Measurements from ENCODE around the gene GPR37.

GPR37 gene, protein sequence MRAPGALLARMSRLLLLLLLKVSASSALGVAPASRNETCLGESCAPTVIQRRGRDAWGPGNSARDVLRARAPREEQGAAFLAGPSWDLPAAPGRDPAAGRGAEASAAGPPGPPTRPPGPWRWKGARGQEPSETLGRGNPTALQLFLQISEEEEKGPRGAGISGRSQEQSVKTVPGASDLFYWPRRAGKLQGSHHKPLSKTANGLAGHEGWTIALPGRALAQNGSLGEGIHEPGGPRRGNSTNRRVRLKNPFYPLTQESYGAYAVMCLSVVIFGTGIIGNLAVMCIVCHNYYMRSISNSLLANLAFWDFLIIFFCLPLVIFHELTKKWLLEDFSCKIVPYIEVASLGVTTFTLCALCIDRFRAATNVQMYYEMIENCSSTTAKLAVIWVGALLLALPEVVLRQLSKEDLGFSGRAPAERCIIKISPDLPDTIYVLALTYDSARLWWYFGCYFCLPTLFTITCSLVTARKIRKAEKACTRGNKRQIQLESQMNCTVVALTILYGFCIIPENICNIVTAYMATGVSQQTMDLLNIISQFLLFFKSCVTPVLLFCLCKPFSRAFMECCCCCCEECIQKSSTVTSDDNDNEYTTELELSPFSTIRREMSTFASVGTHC

GRCh38 chr7:124765401-124766352 is at the start of gene GPR37:
TSS of gene GPR37 (minus strand) at chr7:124765792. CDS start at chr7:124764976, 816 bp downstream.
- peak; percentile 19 for DNase-seq

- no peak for DNase-seq
Measured at GRCh38 chr7:124813994-124814798, 48.6 kb upstream of the GPR37 start.

- no peak for DNase-seq
Measured at GRCh38 chr7:124812764-124813163, 47.2 kb upstream of the GPR37 start.

GRCh38 chr7:124811341-124811740 is 45.7 kb upstream of the GPR37 start:
- DNase-seq: no peak

DNA sequence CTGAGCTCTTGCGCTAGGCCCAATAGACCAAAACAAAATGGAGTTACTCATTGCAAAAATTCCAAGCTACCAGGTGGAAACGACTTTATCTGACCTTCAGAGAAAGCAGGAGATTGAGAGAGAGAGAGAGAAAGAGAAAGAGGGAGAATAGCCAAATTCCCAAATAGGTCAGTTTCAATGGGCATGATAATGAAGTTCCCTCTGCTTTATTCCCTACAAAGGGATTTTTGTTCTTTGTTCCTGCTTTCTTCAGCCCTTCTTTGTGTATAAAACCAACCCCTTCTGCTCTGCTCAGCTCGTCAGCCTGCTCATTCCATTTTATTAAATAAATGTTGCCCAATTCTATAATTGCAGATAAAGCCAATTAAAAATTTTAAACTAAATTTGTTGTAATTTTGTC is 45.0 kb upstream of the GPR37 start:
- DNase-seq: no peak

DNA sequence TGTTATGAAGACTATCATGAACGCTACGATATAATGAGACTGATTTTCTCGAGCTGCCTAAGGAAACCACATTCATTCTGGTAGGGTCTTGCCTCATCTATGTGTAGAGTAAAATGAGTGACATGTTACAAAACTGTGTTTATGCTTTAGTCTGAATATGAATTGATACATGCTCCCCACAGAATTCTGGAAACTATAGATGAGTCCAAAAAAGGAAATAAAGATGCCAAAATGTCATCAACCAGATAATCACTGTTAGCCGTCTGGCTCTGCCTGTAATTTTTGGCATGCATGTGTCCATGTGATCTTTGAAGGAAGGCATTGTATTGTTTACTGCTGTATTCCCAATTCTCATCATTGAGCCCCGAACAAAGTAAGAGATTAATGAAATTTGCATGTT is 42.6 kb upstream of the GPR37 start:
- no peak for DNase-seq

- DNase-seq: no peak
Measured at GRCh38 chr7:124801330-124801895, 35.8 kb upstream of the GPR37 start.

DNA sequence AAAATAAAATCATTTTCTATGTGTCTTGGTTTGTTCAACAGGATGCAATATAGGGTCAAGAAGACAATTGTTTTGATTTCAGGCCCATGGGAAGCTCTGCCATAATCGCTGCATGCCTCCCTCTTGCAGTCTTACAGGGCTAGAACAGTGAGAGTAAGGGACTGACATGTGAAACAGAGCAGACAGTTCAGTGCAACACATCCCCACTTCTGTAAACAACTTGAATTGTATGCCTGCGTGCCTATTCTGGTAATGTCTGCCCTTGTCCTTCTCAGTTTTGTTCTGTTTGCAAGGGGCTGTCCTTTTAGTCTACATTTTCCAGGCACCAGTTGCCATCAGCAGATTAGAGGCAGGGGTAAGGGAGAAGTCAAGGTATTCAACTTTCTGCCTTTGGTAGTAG is 34.8 kb upstream of the GPR37 start:
- DNase-seq: no peak

GRCh38 chr7:124799448-124799847 is 33.9 kb upstream of the GPR37 start:
- DNase-seq: no peak

GRCh38 chr7:124796771-124797170 is 31.2 kb upstream of the GPR37 start:
- no peak for DNase-seq

DNA sequence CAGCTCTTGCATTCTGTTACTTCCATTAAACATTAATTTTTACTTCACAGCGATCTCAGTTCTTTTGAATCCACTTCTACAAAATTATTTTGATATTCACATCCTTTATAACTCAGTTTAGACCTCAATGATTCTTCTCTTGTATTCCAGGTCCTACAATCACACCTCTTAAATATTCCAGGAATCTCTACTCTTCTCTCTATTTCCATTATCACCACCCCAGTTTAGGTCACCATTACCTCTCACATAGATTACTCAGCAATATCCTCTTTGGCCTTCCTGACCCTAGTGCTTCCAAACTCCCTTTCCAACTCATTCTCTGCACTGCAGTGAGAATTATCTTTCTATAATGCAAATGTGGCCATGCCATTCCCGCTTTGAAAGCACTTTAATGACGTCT is 27.1 kb upstream of the GPR37 start:
- no peak for DNase-seq

DNA sequence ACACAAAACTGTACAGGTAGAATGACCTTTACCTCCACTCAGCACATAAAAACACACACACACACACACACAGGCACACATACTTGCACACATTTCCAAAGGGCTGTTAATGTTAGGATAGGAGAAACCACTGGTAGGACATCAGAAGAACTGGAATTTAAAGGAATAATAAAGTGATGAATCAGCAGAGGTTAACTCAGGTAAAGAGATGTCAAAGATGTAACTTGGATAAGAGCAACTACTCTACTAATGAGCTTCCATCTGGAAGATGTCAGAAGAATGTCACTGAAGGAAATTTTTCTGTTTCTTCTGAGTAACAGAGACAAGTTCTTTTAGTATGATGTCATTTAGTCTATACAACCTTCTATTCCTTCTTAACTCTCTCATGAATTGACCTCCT is 26.4 kb upstream of the GPR37 start:
- DNase-seq: no peak

- DNase-seq: no peak
Measured at GRCh38 chr7:124791426-124791825, 25.8 kb upstream of the GPR37 start.

- DNase-seq: no peak
Measured at GRCh38 chr7:124790645-124791044, 25.1 kb upstream of the GPR37 start.

DNA sequence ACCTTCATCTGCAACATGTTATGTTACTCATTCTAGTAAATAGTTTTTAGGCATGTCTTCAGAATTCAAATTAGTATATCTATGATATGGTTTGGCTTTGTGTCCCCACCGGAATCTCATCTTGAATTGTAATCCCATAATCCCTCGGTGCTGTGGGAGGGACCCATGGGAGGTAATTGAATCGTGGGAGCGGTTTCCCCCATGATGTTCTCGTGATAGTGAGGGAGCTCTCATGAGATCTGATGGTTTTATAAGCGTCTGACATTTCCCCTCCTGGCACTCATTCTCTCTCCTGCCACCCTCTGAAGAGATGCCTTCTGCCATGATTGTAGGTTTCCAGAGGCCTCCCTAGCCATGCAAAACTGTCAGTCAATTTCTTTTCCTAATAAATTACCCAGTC is 20.4 kb upstream of the GPR37 start:
- no peak for DNase-seq

DNA sequence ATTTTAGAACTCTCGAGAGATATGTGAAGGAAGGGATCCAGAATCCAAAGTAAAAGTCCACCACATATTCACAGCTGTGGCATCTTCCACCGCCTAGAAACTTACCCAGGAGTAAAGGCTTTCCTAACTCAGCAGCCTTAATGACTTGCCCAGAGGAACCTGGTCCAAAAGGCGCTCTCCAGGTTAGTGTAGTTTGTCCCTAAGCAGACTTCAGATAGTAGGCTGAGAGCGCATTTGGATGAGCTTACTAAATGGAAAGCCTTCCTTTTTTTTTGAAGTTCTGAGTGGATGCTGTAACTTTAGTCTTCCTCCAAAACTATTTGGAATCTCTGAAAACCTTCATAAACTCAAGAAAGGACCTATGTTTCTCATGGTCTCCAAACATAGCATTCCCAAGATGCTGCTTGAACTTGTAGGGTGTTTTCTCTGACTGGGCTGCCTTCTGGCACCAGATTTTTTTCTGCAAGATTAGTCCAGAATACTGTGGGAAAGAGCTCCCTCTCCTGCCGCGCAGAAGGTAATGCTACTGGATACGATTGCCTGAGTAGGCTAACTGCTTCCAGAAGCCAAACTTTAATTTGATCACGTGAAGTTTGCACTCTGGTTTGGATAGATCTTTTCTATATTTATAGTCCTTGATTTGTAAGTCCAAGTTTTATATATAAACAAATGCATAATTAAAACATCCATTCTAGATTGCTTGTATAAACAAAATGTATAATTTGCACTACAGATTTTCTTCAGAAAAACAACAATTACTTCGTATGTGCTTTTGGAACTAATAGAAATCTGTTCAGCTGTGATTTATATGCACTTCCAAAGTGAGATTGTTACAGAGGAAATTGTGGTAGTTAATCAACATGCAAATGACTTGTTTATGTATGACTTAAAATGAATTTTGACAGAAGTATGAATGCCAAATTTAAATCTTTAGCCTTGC is 19.6 kb upstream of the GPR37 start:
- DNase-seq: peak; percentile 22

DNA sequence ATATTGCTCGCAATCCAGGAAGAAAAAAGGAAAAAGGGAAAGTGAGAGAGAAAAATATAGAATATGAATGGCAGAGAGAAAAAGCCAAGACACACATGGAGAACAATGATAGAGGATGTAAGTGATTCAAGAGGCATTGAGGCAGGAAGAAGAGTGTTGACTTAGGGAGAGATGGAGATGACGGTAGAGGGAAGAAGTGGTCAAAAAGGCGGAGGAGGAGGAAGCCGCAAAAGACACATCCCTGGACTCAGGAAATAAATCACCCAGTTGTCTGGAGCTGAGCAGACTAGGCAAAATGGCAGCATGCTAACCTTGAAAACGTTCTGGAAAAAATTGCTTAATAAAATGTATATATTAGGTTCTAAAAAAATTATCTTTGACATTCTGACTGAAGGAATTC is 17.7 kb upstream of the GPR37 start:
- no peak for DNase-seq

DNA sequence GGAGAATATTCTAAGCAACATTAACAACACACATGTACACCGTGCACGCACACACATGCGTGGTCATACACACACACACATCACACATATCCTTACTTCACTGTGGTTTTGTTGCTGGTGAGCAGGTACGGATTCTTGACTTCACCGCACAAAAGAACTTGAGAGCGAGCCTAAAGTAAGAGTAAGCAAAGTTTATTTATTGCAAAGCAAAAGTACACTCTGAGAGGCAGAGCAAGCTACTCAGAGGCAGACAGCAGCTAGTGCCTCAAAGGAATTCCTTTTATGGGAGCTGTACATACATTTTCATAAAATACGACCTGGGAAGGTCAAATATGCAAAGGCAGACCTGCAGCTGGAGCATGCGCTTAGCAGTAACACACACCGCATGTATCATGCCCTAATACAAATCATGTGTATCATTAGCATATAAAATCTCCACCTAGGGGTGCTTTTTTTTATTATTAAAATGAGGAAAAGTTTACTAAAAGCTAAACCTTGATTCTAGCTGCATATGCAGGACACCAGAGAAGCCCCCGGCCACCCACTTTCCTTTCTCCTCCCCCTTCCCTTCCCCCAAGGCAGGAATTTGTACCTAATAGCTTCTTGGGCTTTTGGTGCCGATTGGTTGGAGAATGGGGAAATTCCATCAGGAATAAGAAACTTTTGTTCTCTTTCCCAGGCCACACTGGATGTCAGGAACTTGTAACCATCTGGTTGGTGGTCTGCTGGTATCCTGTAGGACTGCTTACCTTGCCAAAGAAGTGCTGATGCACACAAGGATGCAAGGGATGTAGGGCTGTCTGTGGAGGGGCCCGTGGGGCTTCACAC is 16.5 kb upstream of the GPR37 start:
- DNase-seq: no peak

DNA sequence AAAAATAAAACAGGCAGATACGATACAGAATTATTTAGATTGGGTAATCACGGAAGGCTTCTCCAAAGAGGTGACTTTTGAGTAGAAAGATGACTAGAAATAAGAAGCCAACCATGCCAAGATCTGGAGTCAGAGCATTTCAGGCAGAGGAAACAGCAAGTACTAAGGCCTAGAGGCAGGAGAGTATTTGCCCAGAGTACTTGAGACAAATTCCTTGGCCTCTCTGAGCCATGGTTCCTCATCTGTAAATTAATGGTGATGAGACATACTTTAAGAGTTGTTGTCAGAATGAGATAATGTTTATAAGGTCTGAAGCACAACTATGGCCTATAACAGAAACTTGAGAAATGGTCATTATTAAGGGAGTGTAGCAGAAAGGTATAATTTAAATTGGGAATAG is 15.8 kb upstream of the GPR37 start:
- no peak for DNase-seq

- DNase-seq: no peak
Measured at GRCh38 chr7:124780608-124781007, 15.0 kb upstream of the GPR37 start.

Data from SHP77 treated with DMSO at 0.1 percent for 48 hours (cell line).